Lower lobe of right lung (tissue), 2 donors: ENCODE measurements around the gene SYNDIG1. TPM values are rescaled to one million over a fixed set of nuclear protein-coding genes. Genes with fewer than 3 reads are reported as not detected.

Experiments
- ATAC-seq, 2 donors: fragments of 200-7000 bp; cut with Tn5 transposase; one replicate each; pipeline ENCODE4 v1.9.1; 2020 to 2022; ENCODE audit warnings: mild to moderate bottlenecking in 2 of 2, moderate library complexity in 2 of 2
- DNase-seq: peaks from one replicate; pipeline ENCODE4 v3.0.0-alpha.2; 2020
- H3K27ac ChIP-seq: fragments of 200-600 bp; one replicate; pipeline ENCODE4 v1.8.0; 2022
- H3K27me3 ChIP-seq: fragments of 200-600 bp; one replicate; pipeline ENCODE4 v1.8.0; 2022; ENCODE audit warnings: low read depth
- H3K36me3 ChIP-seq: fragments of 200-600 bp; one replicate; pipeline ENCODE4 v1.8.0; 2022; ENCODE audit warnings: mild to moderate bottlenecking
- H3K4me1 ChIP-seq: fragments of 200-600 bp; one replicate; pipeline ENCODE4 v1.8.0; 2022
- H3K4me3 ChIP-seq: fragments of 200-600 bp; one replicate; pipeline ENCODE4 v1.8.0; 2022; ENCODE audit warnings: mild to moderate bottlenecking
- H3K9me3 ChIP-seq: fragments of 200-600 bp; one replicate; pipeline ENCODE4 v1.8.0; 2022
- intact Hi-C: fragments of 100-400 bp; cut with DNase I; formaldehyde crosslinking; loops from one replicate; pipeline ENCODE4 v1.11.0; 2022
- total RNA-seq: library from RNA; stranded (reverse); fragmentation: NEBNext Ultra II Directional; extraction: Animal tissue kit (Norgen Biotek cat#: 25700); gene quantifications from one replicate; pipeline ENCODE4 v1.2.1, GENCODE V29; 2021
- TF ChIP-seq, protein P1 (sequence below): fragments of 200-600 bp; IDR thresholded peaks from one replicate; pipeline ENCODE4 v1.8.0; 2022; ENCODE audit warnings: antibody characterized with exemption, mild to moderate bottlenecking
- donor health status: DM: no; HTN: yes; CAD: no; lungs with severe emphysema.

SYNDIG1 gene
- total RNA-seq, 1 donor from 2014 or later: 0.15 TPM

DNA sequence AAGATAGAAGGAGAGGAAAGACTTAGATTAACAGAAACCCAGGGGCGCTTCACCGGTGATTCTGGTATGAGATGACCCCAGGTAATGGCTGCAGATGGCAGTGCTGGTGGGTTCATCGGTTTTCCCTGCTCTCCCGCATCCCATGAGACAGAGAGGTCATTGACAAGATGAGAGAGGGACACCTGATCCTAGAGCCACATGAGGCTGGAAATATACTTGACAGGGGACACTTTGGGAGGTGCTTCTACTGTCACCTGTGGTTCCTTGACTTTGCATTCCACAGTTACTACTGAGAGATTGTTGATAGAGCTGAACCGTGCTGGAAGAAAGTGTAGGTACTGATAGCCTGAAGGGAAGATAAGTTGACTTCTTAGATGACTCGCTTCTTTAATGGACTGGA lies 74.3 kb downstream of the SYNDIG1 start:
- intact Hi-C loops: no loop called here
- Histone ChIP-seq H3K9me3 (peaks cover 3% of the 10 kb centered on the region), H3K4me1 (no peaks in the 10 kb centered on the region), H3K27me3 (no peaks in the 10 kb centered on the region), H3K27ac (no peak overlapping the region), H3K4me3 (no peak overlapping the region), H3K36me3 (no peaks in the 10 kb centered on the region)
- DNase-seq: no peak
- no peak for ATAC-seq
- TF ChIP-seq, protein P1, sequence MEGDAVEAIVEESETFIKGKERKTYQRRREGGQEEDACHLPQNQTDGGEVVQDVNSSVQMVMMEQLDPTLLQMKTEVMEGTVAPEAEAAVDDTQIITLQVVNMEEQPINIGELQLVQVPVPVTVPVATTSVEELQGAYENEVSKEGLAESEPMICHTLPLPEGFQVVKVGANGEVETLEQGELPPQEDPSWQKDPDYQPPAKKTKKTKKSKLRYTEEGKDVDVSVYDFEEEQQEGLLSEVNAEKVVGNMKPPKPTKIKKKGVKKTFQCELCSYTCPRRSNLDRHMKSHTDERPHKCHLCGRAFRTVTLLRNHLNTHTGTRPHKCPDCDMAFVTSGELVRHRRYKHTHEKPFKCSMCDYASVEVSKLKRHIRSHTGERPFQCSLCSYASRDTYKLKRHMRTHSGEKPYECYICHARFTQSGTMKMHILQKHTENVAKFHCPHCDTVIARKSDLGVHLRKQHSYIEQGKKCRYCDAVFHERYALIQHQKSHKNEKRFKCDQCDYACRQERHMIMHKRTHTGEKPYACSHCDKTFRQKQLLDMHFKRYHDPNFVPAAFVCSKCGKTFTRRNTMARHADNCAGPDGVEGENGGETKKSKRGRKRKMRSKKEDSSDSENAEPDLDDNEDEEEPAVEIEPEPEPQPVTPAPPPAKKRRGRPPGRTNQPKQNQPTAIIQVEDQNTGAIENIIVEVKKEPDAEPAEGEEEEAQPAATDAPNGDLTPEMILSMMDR: no peak

- Histone ChIP-seq H3K36me3 (no peaks in the 10 kb centered on the region), H3K4me3 (no peak overlapping the region), H3K27ac (no peak overlapping the region), H3K9me3 (peaks cover 3% of the 10 kb centered on the region), H3K4me1 (no peaks in the 10 kb centered on the region), H3K27me3 (no peaks in the 10 kb centered on the region)
- TF ChIP-seq, protein P1: no peak
- no peak for ATAC-seq
- intact Hi-C loops: no loop called here
- DNase-seq: no peak
These were observed 74.9 kb downstream of the SYNDIG1 start for GRCh38 chr20:24544371-24544770.

DNA sequence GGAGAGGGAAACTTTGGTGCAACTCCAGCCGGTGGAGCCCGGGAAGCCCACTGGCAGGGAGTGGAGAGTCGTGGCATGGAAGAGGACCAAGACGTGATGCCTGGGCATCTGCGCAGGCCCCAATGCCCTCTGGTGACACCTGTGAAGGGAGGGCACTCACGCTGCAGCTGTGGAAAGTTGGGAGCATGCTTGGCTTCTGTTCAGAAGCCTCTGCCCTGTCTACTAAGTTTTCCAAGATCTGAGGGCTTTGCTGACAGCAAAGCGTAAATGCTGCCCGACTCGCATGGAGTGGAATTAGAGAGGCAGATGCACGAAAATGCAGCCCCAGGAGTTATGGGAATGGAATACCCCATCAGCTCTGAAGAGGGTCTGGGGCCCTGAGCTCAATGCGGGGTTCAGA lies 75.7 kb downstream of the SYNDIG1 start:
- H3K4me1 ChIP-seq: no peaks in the 10 kb centered on the region
- peaks cover 3% of the 10 kb centered on the region for H3K9me3 ChIP-seq
- ATAC-seq (no peak), DNase-seq (no peak)
- TF ChIP-seq, protein P1: no peak
- H3K27me3 ChIP-seq: no peaks in the 10 kb centered on the region
- H3K27ac ChIP-seq: no peak overlapping the region
- H3K36me3 ChIP-seq: no peaks in the 10 kb centered on the region
- intact Hi-C loops: no loop called here
- no peak overlapping the region for H3K4me3 ChIP-seq

GRCh38 chr20:24546232-24546892 lies 76.9 kb downstream of the SYNDIG1 start:
- no peak for DNase-seq
- TF ChIP-seq, protein P1: no peak

GRCh38 chr20:24547967-24548366 lies 78.5 kb downstream of the SYNDIG1 start:
- Histone ChIP-seq H3K9me3 (peaks cover 3% of the 10 kb centered on the region), H3K27ac (no peak overlapping the region), H3K4me3 (no peak overlapping the region), H3K27me3 (no peaks in the 10 kb centered on the region), H3K4me1 (no peaks in the 10 kb centered on the region), H3K36me3 (no peaks in the 10 kb centered on the region)
- TF ChIP-seq, protein P1: no peak
- intact Hi-C loops: no loop called here
- no peak for ATAC-seq
- no peak for DNase-seq

More at GRCh38 chr20:24546232-24546892, 76.9 kb downstream of the SYNDIG1 start:
- Histone ChIP-seq H3K27ac (no peak overlapping the region), H3K36me3 (no peaks in the 10 kb centered on the region), H3K9me3 (peaks cover 3% of the 10 kb centered on the region), H3K4me3 (no peak overlapping the region), H3K4me1 (no peaks in the 10 kb centered on the region), H3K27me3 (no peaks in the 10 kb centered on the region)
- intact Hi-C loops: no loop called here
- no peak for ATAC-seq
